Activated naive CD8-positive, alpha-beta T cell treated with anti-CD3 and anti-CD28 coated beads for 36 hours (primary cell): ENCODE results near the gene NPDC1. TPM values are rescaled to one million over a fixed set of nuclear protein-coding genes. Genes with fewer than 3 reads are reported as not detected.
"Not testable (repeated sequence)": the region's sequence is repeated elsewhere in the genome, so short reads cannot be mapped to it uniquely, and the experiment has no call there.

ENCODE experiments used
- DNase-seq: peaks from one replicate; pipeline ENCODE4 v3.0.0; 2021
- H3K27ac Mint-ChIP-seq: one replicate; pipeline ENCODE4 v1.8.0; 2022; ENCODE audit warnings: mild to moderate bottlenecking, moderate library complexity, mixed read lengths
- H3K27me3 Mint-ChIP-seq: one replicate; pipeline ENCODE4 v1.8.0; 2022; ENCODE audit warnings: mild to moderate bottlenecking, mixed read lengths
- H3K36me3 Mint-ChIP-seq: one replicate; pipeline ENCODE4 v1.8.0; 2021; ENCODE audit warnings: mild to moderate bottlenecking, mixed read lengths
- H3K4me1 Mint-ChIP-seq: one replicate; pipeline ENCODE4 v1.8.0; 2021; ENCODE audit warnings: mixed read lengths
- H3K4me3 Mint-ChIP-seq: one replicate; pipeline ENCODE4 v1.8.0; 2022; ENCODE audit warnings: mild to moderate bottlenecking, moderate library complexity, mixed read lengths
- H3K9me3 Mint-ChIP-seq: one replicate; pipeline ENCODE4 v1.8.0; 2022; ENCODE audit warnings: mixed read lengths
- total RNA-seq, 2 experiments: library from RNA; stranded (reverse); gene quantifications; one replicate each; pipeline ENCODE4 v1.2.3, GENCODE V29; 2021

NPDC1 gene
- total RNA-seq, 2 experiments from 2014 or later, result 13.2 to 13.5 TPM

DNA sequence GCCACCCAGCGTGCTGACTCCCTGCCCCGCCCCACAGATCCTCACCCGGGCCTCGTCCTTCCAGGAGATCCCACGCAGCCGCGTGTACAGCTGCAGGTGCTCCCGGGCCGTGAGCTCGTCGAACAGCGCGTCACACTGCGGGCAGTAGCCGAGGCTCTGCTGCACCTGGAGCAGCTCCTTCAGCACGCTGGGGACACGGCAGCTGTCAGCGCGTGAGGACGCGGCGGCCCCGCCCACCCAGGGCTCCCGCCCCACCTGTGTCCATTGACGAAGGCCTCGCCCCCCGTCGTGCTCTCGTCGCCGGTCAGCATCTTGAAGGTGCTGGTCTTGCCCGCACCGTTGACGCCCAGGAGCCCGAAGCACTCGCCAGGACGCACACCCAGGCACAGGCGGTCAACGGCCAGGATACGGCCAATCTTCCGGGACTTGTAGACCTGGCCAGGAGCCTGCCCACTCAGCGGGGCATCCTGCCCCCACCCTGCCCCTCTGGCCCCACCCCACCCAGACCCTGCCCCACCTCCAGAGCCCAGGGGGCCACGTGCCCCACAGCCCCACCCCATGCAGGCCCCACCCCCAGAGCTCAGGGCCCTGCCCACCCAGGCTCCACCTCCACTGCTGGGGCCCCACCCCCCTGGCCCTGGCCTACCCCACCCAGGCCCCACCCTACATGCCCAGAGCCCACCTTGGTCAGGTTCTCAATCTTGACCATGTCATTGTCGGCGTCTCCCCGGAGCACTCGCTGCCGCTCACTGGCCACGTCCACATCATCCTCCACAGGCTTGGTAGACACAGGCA lies 35.8 kb downstream of the NPDC1 start:
- no peaks in the 10 kb centered on the region for H3K27me3 Mint-ChIP-seq
- peaks cover 9% of the 10 kb centered on the region for H3K4me1 Mint-ChIP-seq
- DNase-seq, result no peak
- H3K4me3 Mint-ChIP-seq, result no peak overlapping the region
- H3K9me3 Mint-ChIP-seq, result no peaks in the 10 kb centered on the region
- no peak overlapping the region for H3K27ac Mint-ChIP-seq
- H3K36me3 Mint-ChIP-seq, result no peaks in the 10 kb centered on the region

DNA sequence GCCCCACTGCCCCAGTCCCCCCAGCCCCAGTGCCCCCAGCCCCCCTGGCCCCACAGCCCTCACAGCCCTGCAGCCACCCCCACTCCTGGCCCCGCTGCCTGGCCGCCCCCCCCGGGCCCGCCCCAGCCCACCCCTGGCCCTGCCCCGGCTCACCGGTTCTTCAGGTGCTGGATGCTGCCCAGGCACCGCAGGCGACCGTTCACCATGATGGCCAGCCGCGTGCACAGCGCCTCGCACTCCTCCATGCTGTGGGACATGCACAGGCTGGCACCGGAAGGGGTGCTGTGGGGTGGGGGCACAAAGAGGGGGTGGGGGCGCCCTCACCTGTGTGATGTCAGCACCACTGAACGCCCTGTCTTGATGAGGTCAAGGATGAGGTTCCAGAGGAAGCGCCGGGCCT lies 36.8 kb downstream of the NPDC1 start:
- H3K9me3 Mint-ChIP-seq, result no peaks in the 10 kb centered on the region
- no peaks in the 10 kb centered on the region for H3K27me3 Mint-ChIP-seq
- H3K27ac Mint-ChIP-seq, result no peak overlapping the region
- no peak for DNase-seq
- peaks cover 9% of the 10 kb centered on the region for H3K4me1 Mint-ChIP-seq
- no peaks in the 10 kb centered on the region for H3K36me3 Mint-ChIP-seq
- H3K4me3 Mint-ChIP-seq, result no peak overlapping the region

DNA sequence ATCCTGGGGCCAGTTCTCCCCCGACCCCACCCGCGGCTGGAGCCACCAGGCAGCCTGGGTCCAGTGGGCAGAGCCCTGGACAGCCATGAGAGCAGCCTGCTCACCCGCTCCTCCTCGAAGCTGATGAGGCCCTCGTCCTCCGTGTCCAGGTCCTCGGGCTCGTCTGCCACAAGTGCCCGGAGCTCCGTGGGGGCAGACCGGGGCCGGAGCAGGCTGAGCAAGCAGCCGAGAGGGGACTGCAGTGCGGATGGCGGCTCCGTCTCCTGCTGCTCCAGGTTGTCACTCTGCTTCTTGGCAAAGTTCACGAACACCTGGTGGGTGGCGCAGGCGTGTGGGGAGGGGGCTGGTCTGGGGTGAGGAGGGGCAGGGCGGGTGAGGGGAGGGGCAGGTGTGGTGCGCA lies 37.7 kb downstream of the NPDC1 start:
- no peak overlapping the region for H3K27ac Mint-ChIP-seq
- H3K36me3 Mint-ChIP-seq, result no peaks in the 10 kb centered on the region
- peaks cover 9% of the 10 kb centered on the region for H3K4me1 Mint-ChIP-seq
- H3K9me3 Mint-ChIP-seq, result no peaks in the 10 kb centered on the region
- no peaks in the 10 kb centered on the region for H3K27me3 Mint-ChIP-seq
- H3K4me3 Mint-ChIP-seq, result no peak overlapping the region
- DNase-seq, result no peak

GRCh38 chr9:137007816-137008270 lies 38.1 kb downstream of the NPDC1 start:
- DNase-seq, result no peak
- Mint-ChIP-seq H3K27ac (no peak overlapping the region), H3K27me3 (no peaks in the 10 kb centered on the region), H3K9me3 (no peaks in the 10 kb centered on the region), H3K36me3 (no peaks in the 10 kb centered on the region), H3K4me1 (peaks cover 9% of the 10 kb centered on the region), H3K4me3 (no peak overlapping the region)

DNA sequence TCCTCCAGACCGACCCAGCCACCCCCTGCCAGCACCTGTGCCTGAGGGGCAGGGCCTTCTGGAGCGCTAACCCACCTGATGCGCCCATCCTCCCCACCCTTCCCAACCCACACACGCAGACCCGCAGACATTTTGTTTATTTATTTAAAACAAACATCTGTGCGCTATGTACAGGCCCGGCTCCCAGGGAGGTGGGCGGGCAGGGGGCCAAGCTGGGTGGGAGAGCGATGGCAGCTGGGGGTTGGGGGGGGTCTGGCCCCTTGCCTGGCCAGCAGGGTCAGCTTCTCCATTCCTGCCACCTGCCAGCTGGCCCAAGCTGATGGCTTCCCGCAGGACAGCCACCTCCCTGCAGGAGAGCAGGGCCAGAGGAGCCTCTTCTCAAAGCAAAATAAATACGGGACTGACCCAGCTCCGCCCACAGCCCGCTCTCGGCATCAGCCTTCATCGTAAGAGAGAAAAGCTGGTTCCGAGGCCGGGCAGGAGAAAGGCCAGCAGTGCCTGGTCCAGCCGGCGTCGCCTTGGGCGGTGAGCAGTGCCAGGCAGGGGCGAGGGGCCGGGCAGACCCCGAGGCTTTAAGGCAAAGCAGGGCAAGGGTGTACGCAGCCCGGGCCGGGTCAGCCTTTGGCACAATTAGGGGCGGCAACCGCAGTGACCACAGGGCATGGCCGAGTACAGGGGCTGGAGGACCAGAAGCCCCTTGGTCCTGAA lies 38.7 kb downstream of the NPDC1 start:
- peaks cover 9% of the 10 kb centered on the region for H3K4me1 Mint-ChIP-seq
- no peak overlapping the region for H3K4me3 Mint-ChIP-seq
- H3K36me3 Mint-ChIP-seq, result no peaks in the 10 kb centered on the region
- no peaks in the 10 kb centered on the region for H3K9me3 Mint-ChIP-seq
- no peak for DNase-seq
- H3K27ac Mint-ChIP-seq, result no peak overlapping the region
- H3K27me3 Mint-ChIP-seq, result no peaks in the 10 kb centered on the region

DNA sequence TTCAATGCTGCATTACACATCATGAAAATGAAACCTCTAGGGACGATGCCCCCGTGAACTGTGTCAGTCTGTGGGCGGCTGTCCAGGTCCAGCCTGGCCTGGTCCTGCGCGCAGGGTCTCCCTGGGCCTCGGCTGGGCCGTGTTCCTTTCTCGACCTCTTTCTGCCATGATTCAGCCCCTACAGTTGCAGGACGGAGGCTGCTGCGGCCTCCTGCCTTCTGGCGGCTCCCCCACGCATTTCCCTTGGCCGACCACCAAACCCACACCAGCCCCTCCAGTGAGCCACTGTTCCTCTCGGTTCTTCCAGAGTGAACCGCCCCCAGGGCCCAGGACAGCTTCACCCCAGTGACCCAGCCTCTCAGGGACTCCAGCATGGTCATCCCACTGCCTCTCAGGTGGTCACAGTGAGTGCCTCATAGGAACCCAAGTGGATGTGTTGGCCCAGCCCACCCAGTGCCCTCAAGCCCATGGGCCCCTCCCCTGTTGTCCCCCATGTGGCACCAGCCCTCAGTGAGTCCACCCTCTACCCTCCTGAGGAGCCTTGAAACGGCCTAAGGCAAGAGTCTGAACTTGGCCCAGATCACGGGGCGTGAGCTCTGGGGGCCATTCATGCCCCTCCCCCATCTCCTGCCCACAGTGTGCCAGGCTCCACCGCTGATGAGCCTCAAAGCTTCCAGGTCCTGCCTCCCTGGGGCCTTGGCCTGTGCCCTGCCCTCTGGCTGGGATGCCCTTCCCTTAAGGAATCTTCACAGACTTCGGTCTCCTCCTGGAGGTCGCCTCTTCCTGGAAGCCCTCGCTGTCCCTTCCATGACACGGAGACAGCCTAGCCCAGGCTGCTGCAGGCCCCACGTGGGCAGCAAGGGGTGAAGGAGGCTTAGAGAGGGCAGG lies 39.6 kb downstream of the NPDC1 start:
- Mint-ChIP-seq H3K4me3 (no peak overlapping the region), H3K4me1 (peaks cover 9% of the 10 kb centered on the region), H3K27me3 (no peaks in the 10 kb centered on the region), H3K9me3 (no peaks in the 10 kb centered on the region), H3K36me3 (no peaks in the 10 kb centered on the region), H3K27ac (no peak overlapping the region)
- no peak for DNase-seq

GRCh38 chr9:137004285-137004684 lies 41.7 kb downstream of the NPDC1 start:
- H3K27ac Mint-ChIP-seq, H3K4me3 Mint-ChIP-seq, H3K9me3 Mint-ChIP-seq, H3K36me3 Mint-ChIP-seq, H3K27me3 Mint-ChIP-seq, DNase-seq: not testable (repeated sequence)
- peaks cover 22% of the 10 kb centered on the region for H3K4me1 Mint-ChIP-seq

GRCh38 chr9:137002646-137003041 lies 43.3 kb downstream of the NPDC1 start:
- Mint-ChIP-seq H3K9me3 (no peaks in the 10 kb centered on the region), H3K4me3 (no peak overlapping the region), H3K27me3 (no peaks in the 10 kb centered on the region), H3K4me1 (peaks cover 32% of the 10 kb centered on the region), H3K27ac (no peak overlapping the region), H3K36me3 (no peaks in the 10 kb centered on the region)
- DNase-seq, result no peak

- no peak for DNase-seq
- no peak overlapping the region for H3K4me3 Mint-ChIP-seq
- H3K27me3 Mint-ChIP-seq, result no peaks in the 10 kb centered on the region
- peaks cover 34% of the 10 kb centered on the region for H3K4me1 Mint-ChIP-seq
- no peaks in the 10 kb centered on the region for H3K36me3 Mint-ChIP-seq
- H3K9me3 Mint-ChIP-seq, result no peaks in the 10 kb centered on the region
- no peak overlapping the region for H3K27ac Mint-ChIP-seq
Observed at GRCh38 chr9:137001857-137002645, 43.9 kb downstream of the NPDC1 start.

DNA sequence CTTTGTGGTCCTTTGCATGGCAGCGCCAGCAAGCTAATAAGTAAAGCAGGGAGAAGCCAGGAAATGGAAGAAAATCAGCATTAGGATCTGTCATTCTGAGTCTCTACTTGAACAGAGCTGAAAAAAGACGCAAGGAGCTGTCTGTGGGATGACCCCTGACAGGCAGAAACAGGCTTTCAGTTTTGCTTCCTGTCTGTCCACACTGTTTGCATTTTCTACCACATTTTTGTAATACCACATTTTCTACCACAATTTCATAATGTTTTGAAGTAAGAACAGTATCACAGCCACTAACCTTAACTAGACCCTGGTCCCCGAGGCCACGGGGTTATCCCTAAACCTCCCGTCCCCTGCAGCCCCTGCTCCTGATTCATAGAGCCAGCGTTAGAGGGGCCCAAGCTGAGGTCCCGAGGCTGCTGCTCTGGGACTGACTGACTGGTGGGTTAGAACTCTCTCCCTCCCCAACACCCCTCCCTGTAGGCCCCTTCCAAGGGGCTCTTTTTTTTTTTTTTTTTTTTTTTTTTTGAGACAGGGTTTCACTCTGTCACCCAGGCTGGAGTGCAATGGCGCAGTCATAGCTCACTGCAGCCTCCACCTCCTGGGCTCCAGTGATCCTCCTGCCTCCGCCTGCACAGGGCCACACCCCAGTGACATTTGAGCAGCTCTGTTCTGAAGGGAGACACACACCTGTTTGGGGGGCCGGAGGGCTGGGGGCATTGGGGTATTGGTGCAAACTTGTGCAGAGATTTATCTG lies 45.6 kb downstream of the NPDC1 start:
- DNase-seq, result peak; percentile 69
- H3K36me3 Mint-ChIP-seq, result peaks cover under 1% of the 10 kb centered on the region
- peak overlapping the region; percentile 51 for H3K27ac Mint-ChIP-seq
- no peaks in the 10 kb centered on the region for H3K9me3 Mint-ChIP-seq
- no peak overlapping the region for H3K4me3 Mint-ChIP-seq
- H3K4me1 Mint-ChIP-seq, result peaks cover 32% of the 10 kb centered on the region
- H3K27me3 Mint-ChIP-seq, result no peaks in the 10 kb centered on the region

- no peak for DNase-seq
- H3K9me3 Mint-ChIP-seq, result no peaks in the 10 kb centered on the region
- peak overlapping the region; percentile 34 for H3K27ac Mint-ChIP-seq
- peak overlapping the region; percentile 10 for H3K4me3 Mint-ChIP-seq
- H3K27me3 Mint-ChIP-seq, result no peaks in the 10 kb centered on the region
- H3K4me1 Mint-ChIP-seq, result peaks cover 42% of the 10 kb centered on the region
- peaks cover 6% of the 10 kb centered on the region for H3K36me3 Mint-ChIP-seq
Observed at GRCh38 chr9:136997830-136998234, 48.1 kb downstream of the NPDC1 start.

DNA sequence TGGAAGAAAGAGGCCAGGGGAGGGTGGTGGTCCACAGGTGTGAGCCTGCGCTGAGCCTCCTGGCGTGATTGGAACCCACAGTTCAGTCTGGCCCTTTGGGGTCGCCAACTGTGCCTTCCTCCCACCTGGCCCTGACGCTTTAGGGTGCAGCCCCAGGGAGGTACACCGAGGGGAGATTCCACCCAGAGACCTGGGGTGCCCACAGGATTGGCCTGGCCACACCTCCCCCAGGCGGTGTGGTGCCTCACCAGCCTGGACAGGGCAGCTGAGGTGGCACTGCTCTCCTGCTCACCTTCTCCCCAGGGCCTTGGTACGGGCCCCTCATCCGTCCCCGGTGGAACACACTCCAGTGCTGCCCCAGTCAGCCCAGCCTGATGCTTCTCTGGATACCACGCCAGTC lies 48.6 kb downstream of the NPDC1 start:
- Mint-ChIP-seq H3K9me3 (no peaks in the 10 kb centered on the region), H3K4me3 (peak overlapping the region; percentile 10), H3K36me3 (peaks cover 6% of the 10 kb centered on the region), H3K27ac (peak overlapping the region; percentile 34), H3K27me3 (no peaks in the 10 kb centered on the region), H3K4me1 (peaks cover 42% of the 10 kb centered on the region)
- no peak for DNase-seq

- DNase-seq, result peak; percentile 47
Observed at GRCh38 chr9:136996361-136997292, 49.4 kb downstream of the NPDC1 start, which contains the start of gene CLIC3. CLIC3 (minus strand) TSS chr9:136996568; CDS start chr9:136996543, 25 bp downstream.

More at GRCh38 chr9:136996361-136997292, 49.4 kb downstream of the NPDC1 start, which contains the start of gene CLIC3:
- Mint-ChIP-seq H3K27me3 (no peaks in the 10 kb centered on the region), H3K9me3 (no peaks in the 10 kb centered on the region), H3K36me3 (peaks cover 6% of the 10 kb centered on the region), H3K27ac (peak within 1 kb of the TSS; percentile 16), H3K4me1 (peaks cover 43% of the 10 kb centered on the region), H3K4me3 (peak within 1 kb of the TSS; percentile 14)
